SK-N-SH (cell line): ENCODE results near the gene RNF32. TPM values are rescaled to one million over a fixed set of nuclear protein-coding genes. Genes with fewer than 3 reads are reported as not detected.

Source experiments
- CTCF ChIA-PET: fragments of 300-600, 350-600 bp; formaldehyde crosslinking; extraction: SDS; loops from one replicate; lab custom pipeline; 2021; lab: Yijun Ruan, JAX
- POLR2A ChIA-PET: fragments of 350-600 bp; sonication (Branson Sonifier 250); formaldehyde crosslinking; extraction: SDS; loops from one replicate; lab custom pipeline; 2020; ENCODE audit warnings: antibody characterized with exemption, inconsistent platforms; lab: Yijun Ruan, JAX
- DNase-seq: peaks from one replicate; pipeline ENCODE4 v3.0.0; 2012
- H2AFZ ChIP-seq: fragments of 200-600 bp; sonication (generic); 2 replicates; pipeline ENCODE4 v1.8.1; 2016; ENCODE audit warnings: antibody characterized with exemption, mild to moderate bottlenecking, low read depth
- H3F3A ChIP-seq: fragments of 200-600 bp; sonication (generic); replicated peaks from 2 replicates; pipeline ENCODE3; 2016; ENCODE audit warnings: antibody characterized with exemption, mild to moderate bottlenecking; ENCODE audit not compliant: insufficient read depth
- H3K27ac ChIP-seq, 2 experiments: fragments of 200-500 bp in 1 of 2; fragments of 200-600 bp in 1 of 2; sonication (Bioruptor generic) in 1 of 2; sonication (generic), shearing (Covaris generic) in 1 of 2; 2 replicates each; pipeline versions ENCODE4 v1.5.1 to v1.6.1; 2014 to 2016; ENCODE audit warnings: low read depth in 2 of 2, inconsistent platforms in 1 of 2, low read length in 1 of 2, mild to moderate bottlenecking in 1 of 2, mixed read lengths in 1 of 2
- H3K27me3 ChIP-seq: fragments of 200-600 bp; sonication (generic), shearing (Covaris generic); 2 replicates; pipeline ENCODE4 v1.6.1; 2016; ENCODE audit warnings: mixed run types; ENCODE audit not compliant: insufficient read depth
- H3K36me3 ChIP-seq, 2 experiments: fragments of 200-500 bp in 1 of 2; fragments of 200-600 bp in 1 of 2; sonication (Bioruptor generic) in 1 of 2; sonication (generic) in 1 of 2; replicated peaks in 1 of 2; 2 replicates each; pipeline versions ENCODE3 to v1.5.1; 2014 to 2016; ENCODE audit warnings: low read length in 1 of 2, mild to moderate bottlenecking in 1 of 2; ENCODE audit not compliant: insufficient read depth in 2 of 2, control insufficient read depth in 1 of 2
- H3K4me1 ChIP-seq, 2 experiments: fragments of 200-500 bp in 1 of 2; fragments of 200-600 bp in 1 of 2; sonication (Bioruptor generic) in 1 of 2; sonication (generic), shearing (Covaris generic) in 1 of 2; 2 replicates each; pipeline versions ENCODE4 v1.5.1 to v1.6.1; 2014 to 2016; ENCODE audit warnings: low read depth in 1 of 2, low read length in 1 of 2, mixed run types in 1 of 2; ENCODE audit not compliant: insufficient read depth in 2 of 2, control insufficient read depth in 1 of 2
- H3K4me2 ChIP-seq: fragments of 200-600 bp; sonication (generic), shearing (Covaris generic); 2 replicates; pipeline ENCODE4 v1.6.1; 2017; ENCODE audit warnings: mixed run types
- H3K4me3 ChIP-seq, 2 experiments: fragments of 200-500 bp in 1 of 2; fragments of 200-600 bp in 1 of 2; sonication (Bioruptor generic) in 1 of 2; sonication (generic), shearing (Covaris generic) in 1 of 2; 2 replicates each; pipeline versions ENCODE4 v1.5.1 to v1.8.1; 2014 to 2016; ENCODE audit warnings: low read depth in 2 of 2, inconsistent platforms in 1 of 2, low read length in 1 of 2, mild to moderate bottlenecking in 1 of 2, mixed read lengths in 1 of 2, moderate library complexity in 1 of 2
- H3K79me2 ChIP-seq: fragments of 200-600 bp; sonication (generic); 2 replicates; pipeline ENCODE4 v1.8.1; 2017; ENCODE audit warnings: mild to moderate bottlenecking; ENCODE audit not compliant: insufficient read depth
- H3K9ac ChIP-seq: fragments of 200-600 bp; sonication (generic); 2 replicates; pipeline ENCODE4 v1.6.1; 2017; ENCODE audit warnings: mixed run types
- H3K9me2 ChIP-seq: fragments of 200-600 bp; sonication (generic); 2 replicates; pipeline ENCODE4 v1.6.1; 2017; ENCODE audit warnings: mixed run types
- H3K9me3 ChIP-seq: fragments of 200-600 bp; sonication (generic); 2 replicates; pipeline ENCODE4 v1.6.1; 2017; ENCODE audit warnings: mixed run types, mild to moderate bottlenecking, moderate library complexity
- H4K20me1 ChIP-seq: fragments of 200-600 bp; sonication (generic); 2 replicates; pipeline ENCODE4 v1.6.1; 2017; ENCODE audit warnings: mild to moderate bottlenecking, mixed run types; ENCODE audit not compliant: insufficient read depth
- CTCF ChIP-seq: fragments of 200-600 bp; sonication (generic); IDR thresholded peaks from 2 replicates; pipeline ENCODE4 v1.6.1; 2017; ENCODE audit warnings: antibody characterized with exemption, mild to moderate bottlenecking, moderate library complexity
- EP300 ChIP-seq, 2 experiments: IDR thresholded peaks; 2 replicates each; pipeline versions ENCODE4 v1.4.0 to v1.6.1; 2012; ENCODE audit warnings: borderline replicate concordance in 1 of 2, low read depth in 1 of 2, low read length in 1 of 2
- EZH2phosphoT487 ChIP-seq: fragments of 200-600 bp; sonication (generic); IDR thresholded peaks from 2 replicates; pipeline ENCODE4 v1.6.1; 2017; ENCODE audit warnings: low read depth, mixed run types, mild to moderate bottlenecking, antibody characterized with exemption, moderate library complexity, borderline replicate concordance
- FOSL2 ChIP-seq: IDR thresholded peaks from 2 replicates; pipeline ENCODE4 v1.4.0; 2012; ENCODE audit warnings: low read depth, mild to moderate bottlenecking, moderate library complexity, borderline replicate concordance
- FOXJ3 ChIP-seq: sonication (generic); formaldehyde crosslinking; IDR thresholded peaks from 2 replicates; pipeline ENCODE4 v1.5.1; 2020; ENCODE audit warnings: mild to moderate bottlenecking, missing genetic modification reagents
- NRF1 ChIP-seq: IDR thresholded peaks from 2 replicates; pipeline ENCODE4 v1.6.1; 2012; ENCODE audit warnings: low read depth, mild to moderate bottlenecking, low read length
- PBX3 ChIP-seq: IDR thresholded peaks from 2 replicates; pipeline ENCODE4; 2012
- POLR2AphosphoS5 ChIP-seq: IDR thresholded peaks from 2 replicates; pipeline ENCODE4 v1.6.1; 2012; ENCODE audit warnings: low read depth, low read length
- RCOR1 ChIP-seq: fragments of 150-350 bp; IDR thresholded peaks from 2 replicates; pipeline ENCODE4 v1.6.1; 2017; ENCODE audit warnings: antibody characterized with exemption, low read length
- RXRA ChIP-seq: IDR thresholded peaks from 2 replicates; pipeline ENCODE4 v1.4.0; 2012; ENCODE audit warnings: low read depth, mild to moderate bottlenecking, borderline replicate concordance
- SIN3A ChIP-seq: IDR thresholded peaks from 2 replicates; pipeline ENCODE4 v1.6.1; 2012; ENCODE audit warnings: low read depth, mild to moderate bottlenecking, low read length, moderate library complexity, borderline replicate concordance
- TEAD4 ChIP-seq: IDR thresholded peaks from 2 replicates; pipeline ENCODE4 v1.4.0; 2012; ENCODE audit warnings: mild to moderate bottlenecking, borderline replicate concordance; ENCODE audit not compliant: insufficient read depth
- YY1 ChIP-seq: IDR thresholded peaks from 2 replicates; pipeline ENCODE4 v1.4.0; 2012; ENCODE audit warnings: low read depth, mild to moderate bottlenecking
- WGBS: methylation state at CpG from one replicate; pipeline ENCODE4 v1.1.6; 2017; ENCODE audit warnings: low lambda C conversion rate; 5-methylcytosine and 5-hydroxymethylcytosine counted together
- polyA plus RNA-seq, 3 experiments: library from polyadenylated mRNA; depleted of rRNA; stranded (reverse); fragments of >200 nt; gene quantifications; 2 replicates each; pipeline ENCODE4 v1.2.3, GENCODE V29; 2012

RNF32 gene
- polyA plus RNA-seq, 1 of the 3 experiments (the other 2 are of a cell fraction), result 2.3 TPM

GRCh38 chr7:156600496-156600895 lies 40.1 kb upstream of the RNF32 start:
- Histone ChIP-seq H3K79me2 (no peaks in the 10 kb centered on the region), H3K4me3 (no peak overlapping the region)
- no peak for TF ChIP-seq RCOR1
- no peak for TF ChIP-seq EP300 (IDR thresholded peaks at IDR 0.05; ENCODE audit: borderline replicate concordance in 1 of 2, low read depth in 1 of 2, low read length in 1 of 2)
- TF ChIP-seq FOSL2, result no peak
- no peak for TF ChIP-seq PBX3
- TF ChIP-seq RXRA, result no peak
- no peak for TF ChIP-seq TEAD4
- TF ChIP-seq NRF1, result no peak
- no peak for TF ChIP-seq FOXJ3 (CRISPR knock-in tag)
- no peak for TF ChIP-seq CTCF
- no peak for TF ChIP-seq EZH2phosphoT487
- TF ChIP-seq, all 33 proteins: peak for 0
- H3K9me3 ChIP-seq, result no peaks in the 10 kb centered on the region
- no peaks in the 10 kb centered on the region; a peak in 1 of 4 replicates for H3K4me1 ChIP-seq
- H2AFZ ChIP-seq, result no peak overlapping the region
- no peak overlapping the region for H3K4me2 ChIP-seq
- no peak overlapping the region for H3K9ac ChIP-seq
- no peaks in the 10 kb centered on the region for H3F3A ChIP-seq
- no peaks in the 10 kb centered on the region for H3K9me2 ChIP-seq
- WGBS, result 57% methylated on average over 8 of the region's 8 CpGs
- POLR2A ChIA-PET, result no interaction called here
- H3K27me3 ChIP-seq, result no peaks in the 10 kb centered on the region
- H3K36me3 ChIP-seq, result no peaks in the 10 kb centered on the region
- CTCF ChIA-PET, result interaction anchor here (0.6 kb wide), 1 partner anchor 797 kb away, joined by 3 read pairs; no protein-coding TSS in a partner anchor
- DNase-seq, result no peak
- no peak overlapping the region for H3K27ac ChIP-seq
- H4K20me1 ChIP-seq, result no peaks in the 10 kb centered on the region

- H3K36me3 ChIP-seq, result no peaks in the 10 kb centered on the region
- peaks cover 0 to 3% of the 10 kb centered on the region in 2 experiments; a peak in 1 of 4 replicates for H3K4me1 ChIP-seq
- TF ChIP-seq YY1 (no peak), SIN3A (no peak), POLR2AphosphoS5 (no peak)
- H3K27me3 ChIP-seq, result peaks cover 2% of the 10 kb centered on the region; the same call in 1 of the 2 replicates
- H3K9ac ChIP-seq, result no peak overlapping the region
- 63% methylated on average over 4 of the region's 4 CpGs for whole genome bisulfite sequencing
- no peaks in the 10 kb centered on the region for H4K20me1 ChIP-seq
- no peaks in the 10 kb centered on the region for H3F3A ChIP-seq
- no peaks in the 10 kb centered on the region for H3K9me2 ChIP-seq
- ChIA-PET CTCF (interaction anchor here (1.6 to 1.8 kb wide), 2 partner anchors 9 to 797 kb away, joined by 4 read pairs; no protein-coding TSS in a partner anchor), POLR2A (no interaction called here)
- no peak overlapping the region for H3K4me3 ChIP-seq
- H3K9me3 ChIP-seq, result no peaks in the 10 kb centered on the region
- no peak overlapping the region for H3K27ac ChIP-seq
- no peak overlapping the region for H2AFZ ChIP-seq
- H3K4me2 ChIP-seq, result no peak overlapping the region
- DNase-seq, result no peak
- no peaks in the 10 kb centered on the region for H3K79me2 ChIP-seq
Measured at GRCh38 chr7:156602283-156602682, 38.3 kb upstream of the RNF32 start.
